Stimulated activated CD4-positive, alpha-beta T cell treated with anti-CD3 and anti-CD28 coated beads, Interleukin-4, amount 100 ng/mL, for 48 hours (primary cell): ENCODE measurements around the gene KRT77.
"Not testable (repeated sequence)": the region's sequence is repeated elsewhere in the genome, so short reads cannot be mapped to it uniquely, and the experiment has no call there.

ENCODE experiments used
- DNase-seq, 2 donors: peaks; one replicate each; pipeline ENCODE4 v3.0.0-alpha.2; 2020; ENCODE audit warnings: low read depth in 2 of 2

KRT77 gene

DNA sequence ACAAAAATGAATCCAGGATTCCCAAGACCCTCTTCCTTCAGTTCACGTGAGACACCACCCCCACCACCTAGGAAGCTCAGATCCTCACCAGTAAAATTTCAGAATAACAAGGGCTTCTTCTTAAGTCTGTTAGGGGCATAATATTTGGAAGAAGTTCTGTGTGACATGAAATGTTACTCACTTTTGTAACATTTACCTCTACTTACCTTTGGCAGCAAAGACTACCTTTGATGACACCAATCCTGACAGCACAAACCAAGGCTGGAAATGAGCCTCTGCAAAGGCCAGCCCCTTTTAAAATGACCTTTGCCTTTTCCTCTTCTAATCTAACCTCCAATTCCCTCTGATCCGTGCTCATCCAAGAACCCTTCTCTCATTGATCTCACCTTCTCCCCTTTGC is 19.4 kb upstream of the KRT77 start:
- no peak for DNase-seq

DNA sequence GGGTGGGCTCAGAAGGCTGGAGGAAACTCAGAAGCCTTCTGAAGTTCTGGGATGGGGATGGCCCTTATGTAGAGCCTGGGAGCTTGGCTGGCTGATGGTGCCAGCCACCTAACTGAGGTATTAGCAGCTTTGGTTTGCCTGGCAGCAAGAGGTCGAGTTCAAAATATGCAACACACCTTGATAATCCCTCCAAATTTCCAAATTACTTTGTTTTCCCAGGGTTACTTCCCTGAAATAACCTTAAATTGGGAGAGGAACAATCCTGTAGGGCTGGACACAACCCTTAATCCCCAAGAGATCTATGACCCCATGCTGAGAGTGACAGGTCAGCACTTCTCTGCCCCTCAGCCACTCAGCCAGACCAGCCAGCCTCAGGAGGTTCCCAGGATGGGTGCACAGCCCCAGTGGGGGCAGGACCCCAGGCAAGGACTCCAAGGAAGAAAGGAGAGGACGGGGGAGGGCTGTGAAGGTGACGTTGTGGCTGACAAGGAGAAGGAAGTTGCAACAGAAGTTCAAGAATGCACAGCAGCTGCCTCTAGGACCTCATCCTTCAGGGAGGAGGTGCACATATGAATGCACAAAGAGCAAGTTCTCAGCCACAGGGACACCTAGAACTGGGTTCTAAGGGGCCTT is 18.6 kb upstream of the KRT77 start:
- DNase-seq, result no peak

DNA sequence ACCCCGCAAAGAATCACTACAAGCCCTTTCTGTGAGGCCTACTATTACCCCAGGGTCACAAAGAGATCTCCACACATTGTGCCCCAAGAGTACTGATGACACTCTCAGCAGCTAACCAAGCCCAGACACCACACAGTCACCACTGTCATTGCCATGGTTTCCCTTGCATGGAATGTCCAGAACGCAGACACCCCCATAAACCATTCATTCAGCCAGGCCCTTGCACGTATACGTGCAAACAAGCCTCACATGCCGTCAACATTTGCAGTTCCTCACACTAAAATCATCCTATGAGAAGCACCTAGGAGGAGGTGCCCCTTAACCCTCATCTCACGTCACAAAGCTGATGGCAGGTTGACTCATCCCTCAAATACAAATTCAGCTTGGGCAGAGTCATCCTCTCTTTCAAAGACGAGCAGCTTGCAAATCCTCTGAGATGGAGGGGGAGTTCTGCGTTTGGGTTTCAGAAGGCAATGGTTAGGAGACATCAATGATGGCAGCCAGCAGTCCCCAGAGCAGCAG is 17.1 kb upstream of the KRT77 start:
- DNase-seq, result no peak

DNA sequence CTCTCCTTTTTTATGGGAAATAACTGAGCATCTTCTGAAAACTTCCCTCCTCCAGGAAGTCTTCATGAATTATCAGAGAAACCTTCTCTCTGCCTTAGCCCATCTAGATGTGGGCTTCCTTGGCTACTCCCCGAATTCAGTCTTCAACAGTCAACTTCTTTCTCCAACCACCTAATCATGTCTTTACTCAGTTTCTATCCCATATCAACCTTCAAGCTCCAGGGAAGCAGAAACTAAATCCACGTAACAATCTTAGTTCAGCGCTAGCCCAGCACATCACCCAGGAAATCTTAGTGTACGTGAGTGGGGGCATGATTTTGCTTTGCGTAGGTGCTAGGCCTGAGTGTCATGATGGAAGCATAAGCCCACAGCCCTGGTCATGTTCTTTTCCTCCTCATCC is 12.7 kb upstream of the KRT77 start:
- no peak for DNase-seq

DNA sequence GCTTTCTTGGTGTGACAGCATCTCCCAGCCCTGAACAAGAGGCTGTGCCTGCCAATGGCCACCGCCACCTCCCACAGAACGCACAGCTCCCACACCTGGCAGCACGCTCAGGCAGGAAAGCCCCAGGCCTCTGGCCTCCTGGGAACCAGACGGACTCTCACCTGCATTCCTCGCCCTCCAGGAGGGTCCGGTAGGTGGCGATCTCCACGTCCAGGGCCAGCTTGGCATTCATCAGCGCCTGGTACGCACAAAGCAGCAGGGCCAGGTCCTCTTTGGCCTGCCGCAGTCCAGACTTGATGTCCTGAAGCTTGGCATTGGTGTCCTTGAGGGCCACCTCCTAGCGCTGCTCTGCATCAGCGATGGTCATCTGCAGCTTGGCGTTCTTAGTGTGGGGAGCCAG is 12.1 kb upstream of the KRT77 start:
- no peak for DNase-seq

DNA sequence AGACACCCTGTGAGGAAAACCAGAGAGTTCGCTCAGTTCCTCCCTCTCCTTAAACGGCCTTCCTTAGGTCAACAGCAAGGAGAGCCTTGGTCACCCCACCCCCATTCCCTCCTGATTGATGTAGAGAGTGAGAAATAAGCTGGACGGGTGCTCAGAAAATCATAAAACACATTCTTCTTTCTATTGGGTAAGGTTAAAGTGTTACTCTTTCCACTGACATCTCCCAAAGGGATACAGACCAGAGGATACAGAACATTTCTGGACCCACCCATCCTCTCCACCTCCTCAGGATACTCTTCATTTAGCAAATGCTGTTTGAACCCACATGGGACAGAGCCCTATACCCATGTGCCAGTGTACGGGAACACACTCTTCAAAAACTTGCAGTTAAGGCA is 11.6 kb upstream of the KRT77 start:
- DNase-seq, result no peak

DNA sequence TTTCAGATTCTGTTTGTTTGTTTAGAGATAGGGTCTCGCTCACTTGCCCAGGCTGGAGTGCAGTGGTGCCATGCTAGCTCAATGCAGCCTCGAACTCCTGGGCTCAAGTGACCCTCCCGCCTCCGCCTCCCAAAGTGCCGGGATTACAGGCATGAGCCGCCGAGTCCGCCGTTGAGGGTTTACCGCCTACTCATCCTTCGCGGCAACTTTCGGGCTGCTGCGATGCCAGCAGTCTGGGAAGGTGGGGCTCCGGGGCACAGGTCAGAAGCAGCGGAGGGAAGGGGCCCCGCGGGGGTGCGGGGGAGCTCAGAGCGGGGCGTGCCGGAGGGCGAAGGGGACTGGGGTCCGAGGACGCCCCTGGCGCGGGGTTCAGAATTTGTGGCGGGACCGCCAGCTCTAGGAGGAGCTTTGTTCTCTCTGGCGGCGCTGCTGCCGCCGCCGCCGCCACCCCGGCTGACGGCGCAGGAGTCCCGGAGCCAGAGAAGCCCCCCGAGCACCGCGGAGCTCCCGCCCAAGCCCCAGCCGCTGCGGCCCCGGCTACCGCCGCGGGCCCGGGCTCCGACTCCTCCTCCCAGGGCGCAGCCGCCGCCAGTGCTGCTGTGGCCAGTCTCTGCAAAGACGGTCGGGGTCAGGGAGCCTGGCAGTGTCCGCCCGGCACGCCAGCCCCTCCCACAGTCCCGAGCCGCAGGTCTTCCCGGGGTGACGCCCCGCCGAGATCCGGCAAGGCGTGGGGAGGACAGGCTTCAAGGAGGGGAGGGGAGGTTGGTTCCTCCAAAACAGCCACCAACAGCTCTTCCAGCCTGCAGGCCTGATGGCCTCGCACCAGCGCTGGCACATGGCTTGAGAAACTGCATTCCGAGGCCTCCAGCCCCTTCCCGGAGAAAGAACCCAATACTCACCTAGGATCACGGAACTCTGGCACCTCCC is 10.9 kb upstream of the KRT77 start:
- peak; percentile 17 to 18 for DNase-seq

DNA sequence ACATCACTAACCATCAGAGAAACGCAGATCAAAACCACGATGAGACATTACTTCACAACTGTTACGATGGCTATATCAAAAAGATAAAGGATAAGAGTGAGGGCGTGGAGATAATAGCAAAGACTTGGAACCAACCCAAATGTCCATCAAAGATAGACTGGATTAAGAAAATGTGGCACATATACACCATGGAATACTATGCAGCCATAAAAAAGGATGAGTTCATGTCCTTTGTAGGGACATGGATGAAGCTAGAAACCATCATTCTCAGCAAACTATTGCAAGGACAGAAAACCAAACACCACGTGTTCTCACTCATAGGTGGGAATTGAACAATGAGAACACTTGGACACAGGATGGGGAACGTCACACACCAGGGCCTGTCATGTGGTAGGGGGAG is 8.8 kb upstream of the KRT77 start:
- not testable (repeated sequence) for DNase-seq

DNA sequence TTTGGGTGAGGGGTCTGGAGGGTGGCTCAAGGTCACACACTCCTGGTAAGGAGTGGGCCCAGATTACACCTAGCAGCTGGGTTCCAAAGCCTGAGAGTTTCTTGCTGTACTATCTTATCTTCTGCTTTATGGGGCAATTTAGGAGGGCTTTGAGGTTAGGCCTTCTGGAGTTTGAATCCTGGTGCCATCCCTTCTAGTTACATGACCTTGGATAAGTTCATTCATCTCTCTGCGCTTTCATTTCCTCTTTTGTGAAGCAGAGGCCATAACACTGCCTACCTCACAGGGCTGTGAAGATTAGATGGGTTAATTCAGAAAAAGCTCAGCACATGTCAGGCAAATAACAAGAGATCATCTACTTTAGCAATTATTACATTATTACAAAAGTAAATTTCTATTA is 7.4 kb upstream of the KRT77 start:
- DNase-seq, result no peak

DNA sequence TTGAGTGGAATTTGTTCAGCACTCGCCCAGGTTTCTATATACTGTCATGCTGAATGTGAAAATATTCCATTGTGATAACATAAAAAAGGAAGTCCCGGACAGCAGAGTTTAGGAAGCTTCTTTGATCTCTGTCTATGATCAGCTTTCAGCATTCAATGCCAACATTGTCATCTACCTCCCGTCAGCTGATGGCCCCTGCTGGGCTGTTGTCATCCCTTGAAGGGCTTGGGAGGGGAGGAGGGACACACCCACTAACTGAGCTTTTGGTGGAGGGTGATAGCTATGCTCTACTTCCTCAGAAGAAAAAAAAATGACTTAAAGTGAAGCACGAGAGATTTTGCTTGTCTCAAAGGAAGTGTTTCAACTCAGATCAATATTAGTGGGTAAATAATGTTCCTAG is 4.7 kb upstream of the KRT77 start:
- DNase-seq, result no peak

DNA sequence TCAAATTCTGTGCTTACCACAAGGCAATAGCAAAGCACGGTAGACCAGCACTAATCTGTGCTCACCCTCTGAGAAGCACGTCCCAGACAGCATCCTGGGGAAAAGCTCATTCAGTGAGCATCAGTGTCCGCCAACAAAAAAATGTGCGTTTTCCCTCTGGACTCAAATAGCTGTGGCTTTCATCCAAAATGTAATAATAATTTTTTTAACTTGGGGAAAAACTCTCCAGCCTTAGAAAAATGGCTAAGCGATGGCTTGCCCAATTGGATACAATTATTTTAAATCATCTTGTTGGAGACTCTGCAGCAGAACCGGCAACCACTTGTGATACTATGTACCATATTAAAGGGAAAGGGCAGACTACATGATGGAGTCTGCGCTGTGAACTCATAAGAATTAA is 1.1 kb upstream of the KRT77 start:
- no peak for DNase-seq

DNA sequence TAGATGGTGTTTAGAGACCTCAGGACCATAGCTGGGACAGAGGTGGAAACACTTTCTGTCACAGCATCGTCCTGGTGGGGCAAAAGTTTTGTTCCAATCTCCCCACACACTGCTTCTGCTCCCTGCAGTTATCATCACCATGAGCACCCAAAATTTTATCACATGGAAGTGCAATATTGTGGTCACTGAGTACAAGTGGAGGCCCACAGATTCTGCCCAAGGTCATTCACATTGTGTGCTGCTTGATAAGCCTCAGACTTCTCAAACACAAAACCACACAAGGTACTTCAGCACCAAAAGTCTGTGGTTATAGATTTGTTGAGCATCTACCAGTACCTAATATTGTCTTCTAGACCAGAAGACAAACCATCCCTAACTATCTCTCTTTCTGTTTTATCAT is 554 bp upstream of the KRT77 start:
- no peak for DNase-seq

DNA sequence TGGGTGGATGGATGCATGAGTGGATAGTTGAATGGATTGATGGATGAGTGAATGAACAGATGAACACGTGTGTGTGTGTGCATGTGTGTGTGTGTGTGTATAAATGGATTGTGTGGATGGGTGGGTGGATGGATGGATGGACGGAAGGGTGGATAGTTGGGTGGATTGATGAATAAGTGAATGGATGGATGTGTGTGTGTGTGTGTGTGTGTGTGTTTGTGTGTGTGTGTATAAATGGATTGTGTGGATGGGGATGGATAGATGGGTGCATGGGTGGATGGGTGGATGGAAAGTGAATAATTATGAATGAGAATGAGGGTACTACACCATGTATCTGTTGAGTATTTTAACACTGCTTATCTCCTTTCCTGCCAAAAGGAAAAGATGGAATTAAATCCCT is 986 bp downstream of the KRT77 start:
- no peak for DNase-seq

DNA sequence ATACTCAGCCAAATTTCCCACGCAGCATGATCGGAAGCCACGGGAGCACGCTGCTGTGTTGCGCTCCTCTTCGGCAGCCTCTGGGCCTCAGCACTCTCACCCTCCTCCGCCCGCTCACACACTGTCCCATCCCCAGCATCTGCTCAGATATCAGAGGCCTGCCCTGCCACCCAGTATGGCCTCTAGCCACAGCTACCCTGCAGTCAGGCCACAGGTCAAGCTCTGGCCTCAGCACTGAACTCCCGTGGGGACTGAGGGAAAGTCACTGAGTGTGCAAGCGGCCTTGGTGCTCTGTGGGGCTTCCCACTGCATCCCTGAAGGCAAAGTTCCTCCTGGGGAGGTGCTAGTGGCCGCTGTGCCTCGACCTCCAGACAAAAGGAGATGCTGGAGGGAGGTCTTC is 2.0 kb downstream of the KRT77 start:
- no peak for DNase-seq

DNA sequence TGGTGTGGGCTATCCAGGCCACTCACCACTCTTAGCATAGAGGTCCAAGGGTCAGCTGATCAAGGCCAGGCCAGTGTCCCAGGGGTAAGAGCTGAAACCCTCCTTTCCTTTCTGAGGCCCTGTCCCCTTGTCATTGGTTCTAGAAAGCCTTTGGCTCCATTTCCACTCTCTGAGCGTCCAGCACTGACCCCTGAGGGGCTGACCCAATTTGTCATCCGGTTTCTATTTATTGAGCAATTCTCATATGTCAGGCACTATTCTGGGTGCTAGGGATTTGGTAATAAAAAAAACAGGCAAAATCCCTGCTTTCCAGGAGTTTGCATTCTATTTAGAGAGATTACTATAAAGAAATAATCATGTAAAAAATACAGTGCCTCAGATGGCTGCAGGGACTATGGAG is 3.4 kb downstream of the KRT77 start:
- DNase-seq, result no peak

DNA sequence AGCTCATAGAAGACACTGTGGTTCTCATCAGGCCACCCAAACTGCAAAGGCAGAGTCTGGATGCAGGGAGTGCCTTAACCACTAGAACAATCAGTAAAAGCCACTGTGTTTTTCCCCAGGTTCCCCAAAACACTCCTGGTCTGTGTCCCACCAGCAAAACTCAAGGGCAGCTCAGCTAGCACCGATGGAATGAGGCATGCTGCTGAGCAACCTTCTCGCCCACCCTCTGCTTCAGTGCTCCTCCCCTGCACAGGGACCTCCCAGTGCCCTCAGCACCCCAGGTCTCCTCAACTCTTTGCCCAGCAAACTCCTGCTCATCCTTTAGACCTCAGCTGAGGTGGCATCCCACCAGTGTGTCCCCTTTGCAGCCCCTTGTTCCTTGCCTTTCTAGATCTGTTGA is 4.0 kb downstream of the KRT77 start:
- no peak for DNase-seq

DNA sequence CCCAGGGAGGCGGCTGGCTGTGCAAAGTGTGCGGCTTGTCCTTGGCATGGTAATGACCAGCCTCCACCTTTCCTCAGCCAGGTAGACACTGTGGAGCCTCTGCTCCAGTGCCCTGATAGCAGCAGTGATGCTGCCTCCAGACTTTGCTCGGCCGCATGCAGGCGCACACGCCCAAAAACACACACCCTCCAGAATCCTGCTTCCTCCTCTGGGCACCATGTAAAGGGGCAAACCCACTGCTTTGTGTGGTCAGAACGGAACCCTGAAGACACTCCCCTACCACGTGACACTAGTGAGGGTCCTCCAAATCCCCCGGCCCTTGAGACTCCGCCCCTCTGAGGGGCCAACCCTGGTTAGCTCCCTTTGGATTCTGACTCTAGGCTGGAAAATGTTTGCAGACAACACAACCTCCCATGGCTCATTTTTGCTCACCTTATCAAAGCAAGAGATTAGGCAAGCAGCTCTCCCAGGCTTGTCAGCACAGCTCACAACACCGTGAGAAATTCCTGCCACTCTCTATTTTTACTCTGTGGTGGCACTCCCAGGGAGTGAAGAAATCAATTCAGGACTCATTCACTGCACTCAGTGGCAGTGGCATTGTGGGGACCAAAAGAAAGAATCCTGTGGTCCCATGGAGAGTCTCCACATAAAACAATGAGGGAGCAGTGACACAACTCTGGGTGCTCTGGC is 4.5 kb downstream of the KRT77 start:
- DNase-seq, result no peak

DNA sequence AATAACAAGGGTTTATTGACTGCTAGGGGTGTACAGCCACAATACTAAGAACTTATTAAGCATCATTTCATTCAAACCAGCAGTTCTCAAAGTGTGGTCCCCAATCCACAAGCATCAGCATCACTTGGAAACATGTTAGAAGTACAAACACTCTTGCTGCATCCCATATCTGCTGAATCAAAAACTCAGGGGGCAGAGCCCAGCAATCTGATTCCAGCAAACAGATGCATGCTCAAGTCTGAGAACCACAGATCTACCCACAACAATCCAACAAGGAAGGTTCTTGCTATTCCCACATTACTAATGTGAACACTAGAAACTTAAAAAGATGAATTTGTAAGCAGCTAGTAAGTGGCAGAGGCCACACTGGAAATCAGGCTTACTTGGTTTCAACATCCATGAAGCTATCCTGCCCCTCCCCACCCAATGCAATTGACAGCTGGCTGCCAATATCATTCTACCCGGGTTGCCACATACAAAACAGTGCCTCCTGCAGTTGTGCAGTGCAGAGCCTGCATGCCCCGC is 6.2 kb downstream of the KRT77 start:
- DNase-seq, result no peak

DNA sequence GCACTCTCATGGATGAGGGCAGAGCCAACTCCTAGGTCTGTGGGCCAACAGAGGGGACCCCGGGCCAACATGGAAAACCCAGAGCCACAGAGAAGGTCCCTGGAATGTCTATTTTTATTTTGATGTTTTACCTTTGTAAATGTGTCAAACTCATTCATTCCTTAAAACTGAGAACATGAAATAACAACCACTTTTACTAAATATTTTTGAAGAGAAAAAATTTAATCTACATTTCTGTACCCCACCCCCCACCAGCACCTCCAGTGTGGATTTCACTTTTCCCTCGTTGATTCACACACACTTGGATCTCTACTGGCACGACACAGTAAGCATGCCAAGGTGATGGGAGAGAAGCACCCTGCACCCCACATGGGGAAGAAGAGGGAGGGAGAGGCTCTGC is 6.7 kb downstream of the KRT77 start:
- no peak for DNase-seq

DNA sequence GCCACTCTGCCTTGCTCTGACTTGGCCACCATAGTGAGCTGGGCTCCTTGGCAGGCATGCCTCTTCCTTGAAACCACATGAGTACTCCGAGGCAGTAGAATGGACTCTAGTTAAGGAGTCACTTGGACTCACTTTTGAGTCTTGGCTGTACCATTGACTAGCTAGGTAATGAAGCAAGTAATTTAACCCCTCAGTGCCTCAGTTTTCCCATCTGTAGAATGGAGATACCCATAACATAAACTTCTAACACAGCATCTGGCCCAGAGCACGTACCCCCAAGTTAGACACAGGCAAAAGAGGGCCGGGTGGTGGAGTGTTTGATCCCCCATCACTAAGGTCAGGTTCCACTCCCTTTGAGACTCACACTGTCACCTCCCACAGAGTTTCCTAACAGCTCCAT is 8.3 kb downstream of the KRT77 start:
- DNase-seq, result no peak

DNA sequence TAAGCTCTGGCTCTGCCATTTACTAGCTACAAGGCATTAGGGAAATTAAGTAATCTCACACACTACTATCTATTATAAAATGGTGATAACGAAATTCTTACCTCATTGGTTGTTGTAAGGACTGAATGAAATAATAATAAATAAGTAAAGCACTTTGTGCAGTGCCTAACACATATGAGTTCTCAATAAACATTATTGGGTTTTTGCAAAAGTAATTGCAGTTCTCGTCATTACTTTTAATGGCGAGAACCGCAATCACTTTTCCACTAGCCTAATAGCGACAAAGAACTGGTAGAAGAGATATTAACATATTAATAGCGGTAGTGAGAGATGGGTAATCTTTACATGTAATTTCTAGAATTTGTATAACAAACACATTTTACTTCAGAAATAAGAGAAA is 9.2 kb downstream of the KRT77 start:
- DNase-seq, result no peak

DNA sequence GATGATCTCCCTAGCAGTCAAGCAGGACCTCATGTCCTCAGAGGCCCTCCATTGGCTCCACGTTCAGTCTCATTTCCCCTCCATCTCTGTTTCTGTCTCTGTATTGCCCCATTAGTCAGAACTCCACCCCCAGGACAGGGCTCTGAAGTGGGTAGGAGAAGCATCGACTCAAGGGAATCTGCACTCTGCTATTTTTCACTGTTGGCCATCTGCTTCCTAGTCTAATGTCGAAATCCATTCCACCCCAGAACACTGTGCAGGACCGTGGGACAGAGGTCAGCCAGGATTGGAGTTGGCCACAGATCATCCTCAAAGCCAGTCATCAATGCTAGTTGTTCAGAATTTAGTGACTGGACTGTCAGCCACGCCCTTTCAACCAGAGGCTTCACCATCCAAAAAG is 10.1 kb downstream of the KRT77 start:
- DNase-seq, result no peak
